Measurements from ENCODE around the gene FAM136A.

DNA sequence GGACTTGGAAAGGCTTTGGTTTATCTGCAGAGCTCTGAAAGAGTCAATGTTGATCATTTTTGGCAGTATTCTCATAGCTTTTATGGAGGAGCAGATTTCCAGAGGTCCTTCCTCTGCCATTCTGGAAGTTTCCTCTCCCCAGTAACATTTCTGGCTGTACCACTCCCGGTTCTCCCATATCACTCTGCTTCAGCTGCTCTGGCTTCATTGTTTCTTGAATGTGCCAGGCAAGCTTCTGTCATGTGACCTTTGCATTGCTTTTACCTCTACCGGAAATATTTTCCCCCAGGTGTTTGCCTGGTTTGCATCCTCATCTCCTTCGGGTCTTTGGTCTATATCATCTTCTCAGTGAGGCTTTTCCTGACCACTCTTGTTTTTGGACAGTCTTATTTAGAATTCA is 31.5 kb downstream of the FAM136A start:
- TF ChIP-seq NRF1 (conservative IDR thresholded peaks at IDR 0.05; ENCODE audit: low read depth, low read length) (no peak), SMAD1 (IDR thresholded peaks at IDR 0.05; ENCODE audit: low read depth, partially characterized antibody) (no peak), CEBPB (IDR thresholded peaks at IDR 0.05; ENCODE audit: borderline replicate concordance in 1 of 2, low read depth in 2 of 2, low read length in 2 of 2) (no peak)
- TF ChIP-seq, protein P1, sequence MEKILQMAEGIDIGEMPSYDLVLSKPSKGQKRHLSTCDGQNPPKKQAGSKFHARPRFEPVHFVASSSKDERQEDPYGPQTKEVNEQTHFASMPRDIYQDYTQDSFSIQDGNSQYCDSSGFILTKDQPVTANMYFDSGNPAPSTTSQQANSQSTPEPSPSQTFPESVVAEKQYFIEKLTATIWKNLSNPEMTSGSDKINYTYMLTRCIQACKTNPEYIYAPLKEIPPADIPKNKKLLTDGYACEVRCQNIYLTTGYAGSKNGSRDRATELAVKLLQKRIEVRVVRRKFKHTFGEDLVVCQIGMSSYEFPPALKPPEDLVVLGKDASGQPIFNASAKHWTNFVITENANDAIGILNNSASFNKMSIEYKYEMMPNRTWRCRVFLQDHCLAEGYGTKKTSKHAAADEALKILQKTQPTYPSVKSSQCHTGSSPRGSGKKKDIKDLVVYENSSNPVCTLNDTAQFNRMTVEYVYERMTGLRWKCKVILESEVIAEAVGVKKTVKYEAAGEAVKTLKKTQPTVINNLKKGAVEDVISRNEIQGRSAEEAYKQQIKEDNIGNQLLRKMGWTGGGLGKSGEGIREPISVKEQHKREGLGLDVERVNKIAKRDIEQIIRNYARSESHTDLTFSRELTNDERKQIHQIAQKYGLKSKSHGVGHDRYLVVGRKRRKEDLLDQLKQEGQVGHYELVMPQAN (conservative IDR thresholded peaks at IDR 0.05): no peak
- TF ChIP-seq, protein P2, sequence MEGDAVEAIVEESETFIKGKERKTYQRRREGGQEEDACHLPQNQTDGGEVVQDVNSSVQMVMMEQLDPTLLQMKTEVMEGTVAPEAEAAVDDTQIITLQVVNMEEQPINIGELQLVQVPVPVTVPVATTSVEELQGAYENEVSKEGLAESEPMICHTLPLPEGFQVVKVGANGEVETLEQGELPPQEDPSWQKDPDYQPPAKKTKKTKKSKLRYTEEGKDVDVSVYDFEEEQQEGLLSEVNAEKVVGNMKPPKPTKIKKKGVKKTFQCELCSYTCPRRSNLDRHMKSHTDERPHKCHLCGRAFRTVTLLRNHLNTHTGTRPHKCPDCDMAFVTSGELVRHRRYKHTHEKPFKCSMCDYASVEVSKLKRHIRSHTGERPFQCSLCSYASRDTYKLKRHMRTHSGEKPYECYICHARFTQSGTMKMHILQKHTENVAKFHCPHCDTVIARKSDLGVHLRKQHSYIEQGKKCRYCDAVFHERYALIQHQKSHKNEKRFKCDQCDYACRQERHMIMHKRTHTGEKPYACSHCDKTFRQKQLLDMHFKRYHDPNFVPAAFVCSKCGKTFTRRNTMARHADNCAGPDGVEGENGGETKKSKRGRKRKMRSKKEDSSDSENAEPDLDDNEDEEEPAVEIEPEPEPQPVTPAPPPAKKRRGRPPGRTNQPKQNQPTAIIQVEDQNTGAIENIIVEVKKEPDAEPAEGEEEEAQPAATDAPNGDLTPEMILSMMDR (IDR thresholded peaks at IDR 0.05 in 2 of 3, conservative IDR thresholded peaks at IDR 0.05 in 1 of 3; ENCODE audit: control insufficient read depth in 2 of 3, extremely low read depth in 1 of 3, insufficient read depth in 1 of 3, low read depth in 3 of 3, low read length in 3 of 3): no peak
